ENCODE data around the gene ADORA2A.
A peak's percentile ranks its signal among the peaks of the same experiment; 100 is the strongest.

The ADORA2A gene

GRCh38 chr22:24427500-24428164 lies at the start of gene ADORA2A:
TSS of gene ADORA2A (plus strand) at chr22:24427599. CDS start at chr22:24433405, 5,806 bp downstream.
- peak; percentile 90 for DNase-seq

GRCh38 chr22:24379536-24379935 lies 47.9 kb upstream of the ADORA2A start:
- no peak for DNase-seq

DNA sequence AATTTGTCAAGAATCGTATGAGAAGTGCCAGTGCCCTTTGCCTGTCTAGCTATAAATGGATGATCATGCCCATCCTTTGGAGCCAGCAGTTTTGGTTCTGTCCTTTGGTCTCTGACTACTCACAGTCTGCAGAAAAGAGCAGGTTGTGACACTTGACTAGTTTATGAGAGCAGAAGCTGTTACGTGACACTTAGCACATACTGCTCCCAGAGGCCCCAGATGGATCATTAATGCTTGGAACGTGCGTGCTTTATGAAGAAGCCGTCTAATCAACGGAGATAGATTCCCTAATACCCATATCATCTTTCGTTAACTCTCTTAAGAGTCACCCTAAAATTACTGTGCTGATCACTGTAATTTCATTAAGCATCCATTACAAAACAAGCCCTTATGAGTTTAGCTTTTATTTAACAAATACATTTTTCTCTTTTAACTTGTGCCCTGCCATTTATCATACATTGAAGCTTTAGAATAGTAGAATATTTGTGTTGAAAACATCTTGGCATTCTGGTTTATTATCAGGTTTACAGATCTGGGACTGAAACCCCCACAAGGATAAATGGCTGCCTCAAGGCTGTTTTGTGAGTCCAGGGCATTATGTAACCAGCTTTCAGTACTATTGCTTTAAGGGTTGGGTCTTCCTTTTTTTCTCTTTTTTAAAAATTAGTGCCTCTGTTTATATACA lies 47.0 kb upstream of the ADORA2A start:
- no peak for DNase-seq

DNA sequence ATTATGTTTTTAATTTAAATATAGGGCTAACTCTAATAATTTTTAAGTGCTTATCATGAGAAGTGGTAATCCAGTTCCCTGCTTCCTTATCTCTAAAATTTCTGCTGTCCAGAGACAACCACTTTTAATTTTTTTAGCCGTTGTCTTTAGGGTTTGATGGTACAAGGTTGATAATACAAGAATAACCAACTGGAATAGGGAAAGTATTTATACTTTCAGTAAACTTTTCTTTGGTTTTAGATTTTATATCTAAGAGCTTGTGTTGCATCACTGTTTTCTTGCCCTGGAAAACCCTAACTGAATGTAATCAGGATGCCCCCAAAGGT lies 46.5 kb upstream of the ADORA2A start:
- DNase-seq: no peak

DNA sequence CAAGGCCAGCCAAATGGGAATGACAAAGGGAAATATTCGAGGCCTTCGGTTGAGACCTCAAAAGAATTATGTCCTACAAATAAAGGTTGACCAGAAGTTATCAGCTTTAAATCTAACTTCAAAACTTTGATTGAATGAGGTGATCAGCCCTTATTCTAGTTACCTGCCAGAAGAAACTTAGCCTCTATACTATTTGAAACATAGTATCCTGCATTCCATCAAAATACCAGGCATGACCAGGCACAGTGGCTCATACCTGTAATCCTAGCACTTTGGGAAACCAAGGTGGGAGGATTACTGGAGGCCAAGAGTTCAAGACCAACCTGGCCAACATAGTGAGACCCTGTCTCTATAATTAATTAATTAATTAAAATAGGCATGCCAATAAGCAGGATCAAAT lies 44.3 kb upstream of the ADORA2A start:
- no peak for DNase-seq

DNA sequence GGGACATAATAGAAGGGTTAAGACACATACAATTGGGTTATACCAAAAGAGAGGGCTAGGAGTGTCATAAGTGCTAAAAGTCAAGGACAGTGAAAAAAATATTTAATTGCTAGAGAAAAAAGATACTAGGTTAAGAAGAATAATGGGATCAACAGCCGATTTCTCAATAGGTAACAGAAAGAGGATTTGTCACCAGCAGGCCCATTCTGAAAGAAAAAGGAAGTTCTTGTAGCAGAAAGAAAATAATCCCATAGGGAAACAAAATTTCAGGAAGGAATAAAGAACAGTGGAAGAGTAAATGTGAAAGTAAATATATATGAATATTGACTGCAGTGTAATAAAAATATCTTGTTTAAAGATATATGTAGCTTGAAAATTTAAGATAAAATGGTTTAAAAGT lies 43.3 kb upstream of the ADORA2A start:
- no peak for DNase-seq

DNA sequence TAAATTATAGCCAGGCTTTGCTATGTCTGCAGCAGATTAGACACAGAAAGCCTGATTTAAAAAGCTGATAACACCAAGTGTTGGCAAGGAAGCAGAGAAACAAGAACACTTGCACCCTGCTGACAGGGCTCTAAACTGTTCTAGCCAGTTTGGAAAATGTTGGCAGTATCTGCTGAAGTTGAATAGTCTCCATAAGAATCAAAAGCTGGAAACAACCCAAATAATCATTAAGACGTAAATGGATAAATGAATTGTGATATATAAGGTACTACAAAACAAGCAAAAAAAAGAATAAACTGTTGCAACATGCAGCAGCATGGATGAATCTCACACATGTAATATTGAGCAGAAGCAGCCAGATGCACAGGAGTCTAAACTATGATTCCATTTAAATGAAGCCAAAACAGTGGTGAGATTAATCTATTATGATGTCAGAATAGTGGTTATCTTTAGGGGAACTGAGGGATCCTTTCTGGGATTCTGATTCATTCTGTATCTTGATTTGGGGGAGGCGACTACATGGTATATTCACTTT lies 40.4 kb upstream of the ADORA2A start:
- DNase-seq: no peak

DNA sequence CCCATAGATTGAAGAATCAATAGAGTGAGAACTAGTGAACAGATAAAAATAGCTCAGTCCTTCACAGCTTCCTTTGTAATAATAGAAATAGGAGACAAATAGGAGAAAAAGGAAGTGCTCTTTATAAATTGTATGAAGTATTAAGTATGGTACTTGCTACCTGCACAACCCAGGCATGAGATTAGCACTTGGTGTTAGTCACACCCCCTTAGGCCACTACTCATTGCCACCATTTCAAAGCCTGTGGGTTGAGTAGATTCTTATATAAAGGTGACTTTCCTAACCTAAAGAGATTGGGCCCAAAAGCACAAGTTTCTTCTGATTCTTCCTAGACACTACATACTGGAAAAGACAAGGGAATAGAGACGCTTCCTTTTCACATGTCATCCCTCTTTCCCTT lies 37.7 kb upstream of the ADORA2A start:
- no peak for DNase-seq

DNA sequence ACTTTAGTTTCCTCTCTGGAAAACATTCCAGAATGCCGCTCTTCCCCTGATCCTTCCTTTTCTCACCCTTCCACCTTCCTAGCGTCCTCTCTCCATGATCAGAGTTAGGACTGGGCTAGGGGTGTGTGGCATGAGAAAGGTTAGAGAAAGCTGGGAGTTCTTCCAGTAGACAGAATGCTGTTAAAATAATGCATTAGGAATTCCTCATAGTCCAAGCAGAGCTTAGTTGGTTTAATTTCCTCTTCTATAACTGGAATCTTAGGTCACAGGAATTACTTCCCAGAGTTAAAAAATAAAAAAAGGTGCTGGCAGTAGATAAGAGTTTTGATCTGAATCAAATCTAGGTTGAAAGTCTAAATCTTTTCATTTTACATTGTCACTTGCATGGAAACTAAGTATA lies 37.2 kb upstream of the ADORA2A start:
- no peak for DNase-seq

DNA sequence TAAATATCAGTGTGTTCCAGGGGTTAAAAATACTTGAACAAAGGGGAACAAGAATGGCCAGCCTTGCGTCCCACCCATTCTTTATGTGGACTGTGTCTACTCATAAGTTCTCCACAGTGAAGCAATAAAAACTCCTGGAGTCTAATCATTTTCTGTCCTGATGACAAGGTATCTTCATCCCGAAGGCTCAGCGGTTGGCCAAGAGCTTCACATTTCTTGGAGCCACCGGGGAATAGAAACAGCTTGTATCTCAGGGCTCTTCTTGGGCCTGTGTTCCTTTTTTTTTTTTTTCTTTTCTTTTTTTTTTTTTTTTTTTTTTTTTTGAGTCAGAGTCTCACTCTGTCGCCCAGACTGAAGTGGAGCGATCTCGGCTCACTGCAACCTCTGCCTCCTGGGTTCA lies 36.8 kb upstream of the ADORA2A start:
- no peak for DNase-seq

DNA sequence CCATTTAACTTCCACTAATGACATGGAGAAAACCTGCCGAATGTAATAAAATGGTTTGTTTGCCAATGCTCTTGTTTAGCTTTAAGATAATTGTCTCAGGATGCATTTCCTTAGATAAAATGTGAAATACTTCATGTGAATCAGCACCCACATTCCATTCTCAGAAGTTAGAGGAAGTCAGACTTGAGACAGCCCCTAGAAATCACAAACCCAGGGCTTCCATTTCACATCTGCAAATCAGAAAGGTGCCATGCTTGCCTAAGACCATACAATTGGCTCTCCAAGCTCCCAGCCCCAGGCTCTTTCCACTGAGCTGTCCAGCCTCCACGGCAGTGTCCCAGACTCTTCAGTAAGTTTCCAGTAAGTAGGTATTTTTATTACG lies 35.6 kb upstream of the ADORA2A start:
- no peak for DNase-seq

DNA sequence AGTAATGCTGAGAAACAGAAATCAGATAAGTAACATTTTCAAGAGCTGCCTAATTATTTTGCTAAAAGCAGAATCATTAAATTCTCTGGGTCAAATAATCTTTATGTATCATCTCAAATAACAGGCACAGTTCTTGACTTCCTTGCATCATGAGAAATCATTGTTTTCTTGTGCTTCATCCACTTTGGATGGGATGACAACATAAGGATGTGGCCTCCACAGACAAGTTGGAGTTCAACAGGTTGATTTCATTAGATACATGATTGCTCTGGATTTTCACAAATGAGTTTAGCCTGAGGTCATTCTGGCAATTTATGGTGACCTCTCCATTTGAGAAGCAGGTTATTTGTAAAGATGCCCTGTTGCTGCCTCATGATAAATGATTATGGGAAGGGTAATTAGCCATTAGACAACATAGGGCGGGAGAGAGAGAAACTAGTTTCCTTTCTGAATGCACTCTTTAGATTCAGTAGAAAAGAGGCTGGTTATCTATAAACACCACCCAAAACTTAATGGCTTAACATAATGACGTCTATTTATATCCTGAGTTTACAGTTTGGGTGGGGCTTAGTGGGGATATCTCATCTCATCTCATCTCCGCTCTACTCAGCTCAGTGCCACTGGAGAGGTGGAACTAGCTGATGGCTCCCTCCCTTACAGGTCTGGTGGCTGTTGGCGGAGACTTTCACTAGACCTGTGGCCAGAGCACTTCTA lies 35.0 kb upstream of the ADORA2A start:
- no peak for DNase-seq

DNA sequence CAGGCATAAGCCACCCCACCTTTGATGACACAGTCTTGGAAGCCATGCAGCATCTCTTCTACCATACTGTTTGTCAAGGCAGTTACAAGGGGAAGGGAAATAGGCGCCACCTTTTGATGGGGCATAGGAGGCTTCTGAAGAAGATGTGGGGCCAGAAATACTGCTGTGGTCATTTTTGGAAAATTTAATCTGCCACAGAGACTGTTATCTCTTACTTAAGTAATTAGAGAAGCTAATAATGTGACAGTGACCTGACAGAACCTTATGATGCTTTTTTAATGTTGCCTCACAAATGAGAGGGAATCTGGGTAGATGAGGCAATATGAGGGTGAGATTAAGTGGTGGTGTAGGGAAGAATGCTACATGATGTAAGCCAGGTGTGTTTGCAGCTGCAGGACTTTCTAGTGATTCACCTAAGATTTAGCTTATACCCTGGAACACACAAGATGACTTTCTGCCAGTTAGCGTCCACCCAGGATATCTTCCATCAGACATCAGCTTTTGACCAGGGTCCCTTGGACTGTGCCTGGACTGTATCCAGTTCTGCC lies 34.3 kb upstream of the ADORA2A start:
- DNase-seq: no peak

- no peak for DNase-seq
Measured at GRCh38 chr22:24393848-24394247, 33.6 kb upstream of the ADORA2A start.

GRCh38 chr22:24394254-24394653 lies 33.1 kb upstream of the ADORA2A start:
- DNase-seq: no peak

GRCh38 chr22:24398409-24398808 lies 29.0 kb upstream of the ADORA2A start:
- no peak for DNase-seq

DNA sequence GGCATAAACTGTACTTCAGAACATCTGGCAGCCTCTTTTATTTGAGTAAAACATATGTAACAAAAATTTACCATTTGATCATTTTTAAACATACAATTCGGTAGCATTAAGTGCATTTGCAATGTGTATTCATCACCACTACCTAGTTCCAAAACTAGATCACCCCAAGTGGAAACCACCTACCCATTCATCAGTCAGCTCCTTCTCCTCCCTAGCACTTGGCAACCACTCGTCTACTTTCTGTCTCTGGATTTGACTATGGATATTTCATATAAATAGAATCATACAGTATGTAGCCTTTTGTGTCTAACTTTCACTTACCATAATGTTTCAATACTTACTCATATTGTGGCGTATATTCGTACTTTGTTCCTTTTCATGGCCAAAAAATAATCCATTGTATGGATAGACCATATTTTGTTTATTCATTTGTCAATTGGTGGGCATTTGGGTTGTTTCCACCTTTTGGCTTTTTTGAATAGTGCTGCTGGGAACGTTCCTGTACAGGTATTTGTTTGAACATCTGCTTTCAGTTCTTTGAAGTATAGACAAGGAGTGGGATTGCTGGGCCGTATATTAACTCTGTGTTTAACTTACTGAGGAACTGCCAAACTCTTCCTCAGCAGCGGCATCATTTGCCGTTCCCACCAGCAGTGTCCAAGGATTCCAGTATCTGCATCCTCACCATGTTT lies 27.2 kb upstream of the ADORA2A start:
- no peak for DNase-seq

DNA sequence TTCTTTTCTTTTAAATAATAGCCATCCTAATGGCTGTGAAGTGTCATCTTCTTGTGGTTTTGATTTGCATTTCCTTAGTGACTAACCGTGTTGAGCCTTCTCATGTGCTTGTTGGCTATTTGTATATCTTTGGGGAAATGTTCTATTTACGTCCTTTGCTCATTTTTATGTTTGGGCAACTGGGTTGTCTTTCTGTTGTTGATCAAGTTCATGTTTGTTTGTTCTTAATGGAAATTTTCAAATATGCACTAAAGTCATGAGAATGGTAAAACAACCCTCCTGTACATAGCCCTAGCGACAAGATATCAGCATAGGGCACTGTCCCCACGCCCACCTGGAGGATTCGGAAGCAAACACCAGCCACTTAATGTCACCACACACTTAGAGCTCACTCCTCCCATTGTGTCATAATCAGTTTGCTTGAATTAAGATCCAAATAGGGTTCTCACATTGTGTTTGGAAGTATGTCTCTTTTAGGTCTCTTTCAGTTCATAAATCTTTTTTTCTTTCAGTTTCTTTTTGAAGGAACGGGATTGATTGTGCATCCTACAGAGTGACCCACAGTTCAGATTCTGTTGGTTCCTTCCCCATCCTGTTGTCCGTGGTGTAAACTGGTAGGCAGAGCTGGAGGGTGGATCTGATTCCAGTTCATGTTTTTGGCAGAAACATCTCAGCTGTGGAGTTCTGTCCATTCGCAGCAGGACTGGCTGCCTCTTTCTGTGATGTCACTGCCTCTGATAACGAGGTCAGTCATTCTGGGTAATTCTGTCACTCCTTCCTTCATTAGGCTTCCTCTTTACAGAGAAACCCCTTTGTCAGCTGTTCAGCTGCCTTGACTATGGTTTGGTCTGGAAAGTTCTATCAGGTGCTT lies 26.4 kb upstream of the ADORA2A start:
- DNase-seq: peak; percentile 55

GRCh38 chr22:24401931-24402367 lies 25.4 kb upstream of the ADORA2A start:
- DNase-seq: no peak

DNA sequence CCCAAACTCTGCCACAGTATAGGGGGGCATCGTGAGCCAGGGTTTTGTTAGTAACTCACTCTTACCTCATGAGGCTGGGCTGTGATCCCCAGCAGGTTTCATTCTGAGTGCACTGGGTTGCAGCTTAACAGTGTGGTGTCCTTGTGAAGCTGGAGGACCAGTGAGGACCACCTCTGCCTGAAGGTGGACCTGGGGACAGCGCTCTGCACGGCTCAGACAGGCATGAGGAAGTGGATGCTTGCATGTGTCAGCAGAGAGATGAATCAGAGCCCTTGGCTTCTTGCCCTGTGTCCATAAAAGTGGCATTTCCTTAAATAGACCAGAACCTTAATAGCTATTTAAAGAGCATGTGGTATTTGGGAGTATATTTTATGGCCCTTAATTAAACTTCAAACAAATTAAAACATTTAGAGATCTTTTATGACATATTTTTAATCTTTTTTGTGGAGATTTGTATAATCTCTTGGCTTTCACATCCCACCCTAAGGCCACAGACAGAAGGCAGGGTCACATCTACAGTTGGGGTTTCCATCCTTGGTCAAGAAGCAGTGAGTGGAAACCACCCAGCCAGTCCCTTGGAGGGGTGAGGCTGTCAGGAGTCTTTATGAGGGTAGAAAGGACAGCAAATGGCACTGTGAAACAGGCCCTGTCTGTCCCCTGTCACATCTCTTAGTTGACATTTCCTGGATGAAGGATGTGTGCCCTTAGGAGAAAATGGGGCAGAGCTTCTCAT lies 24.8 kb upstream of the ADORA2A start:
- peak; percentile 72 for DNase-seq

DNA sequence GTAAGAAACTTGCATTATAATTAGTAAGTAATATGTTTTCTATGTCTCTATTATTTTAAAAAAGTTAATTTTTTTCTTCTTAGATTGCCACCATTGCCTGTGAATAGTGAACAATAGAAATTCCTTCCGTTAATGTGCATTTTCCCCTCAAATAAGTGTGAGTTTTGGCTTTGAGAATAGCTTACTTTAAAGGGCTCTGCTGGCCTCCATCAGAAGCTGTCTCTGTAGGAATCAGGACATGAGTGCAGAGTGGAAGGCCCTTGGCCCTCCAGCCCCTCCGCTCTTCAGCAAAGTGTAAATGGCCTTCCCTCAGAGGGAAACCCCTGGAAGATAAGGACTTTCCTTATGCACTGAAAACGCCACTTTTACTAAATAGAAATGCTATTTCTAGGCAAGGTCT lies 24.1 kb upstream of the ADORA2A start:
- no peak for DNase-seq

All from CD4-positive, alpha-beta T cell treated with Interleukin-15 for 1 hour (primary cell).